KBM-7 (cell line): ENCODE results near the gene ARMH4.

ENCODE experiments used
- DNase-seq: peaks from one replicate; pipeline ENCODE4 v3.0.0-alpha.2; 2015
- in situ Hi-C: fragments of 300-500 bp; cut with MboI; formaldehyde crosslinking; loops from 2 replicates; pipeline ENCODE4 v1.14.3; 2020; ENCODE audit warnings: low sequenced_read_pairs, low pct_unique_long_range_greater_than_20kb, mixed read lengths

The ARMH4 gene

GRCh38 chr14:58152014-58152857, at the start of gene ARMH4:
Gene ARMH4 (minus strand): TSS chr14:58152213. CDS start chr14:58139358, 12,855 bp downstream.
- in situ Hi-C loops = no loop called here

GRCh38 chr14:58200846-58201245, 48.8 kb upstream of the ARMH4 start:
- in situ Hi-C loops = no loop called here

More at GRCh38 chr14:58152014-58152857, at the start of gene ARMH4:
- peak; percentile 84 for DNase-seq

GRCh38 chr14:58200480-58200841, 48.4 kb upstream of the ARMH4 start:
- no peak for DNase-seq
- in situ Hi-C loops = no loop called here

More at GRCh38 chr14:58200846-58201245, 48.8 kb upstream of the ARMH4 start:
- no peak for DNase-seq

- in situ Hi-C loops = no loop called here
- peak; percentile 92 for DNase-seq
These were observed 47.9 kb upstream of the ARMH4 start, which contains the start of gene ACTR10 for GRCh38 chr14:58199726-58200479. Gene ACTR10 (plus strand): TSS chr14:58200149. CDS start chr14:58200218, 69 bp downstream.

GRCh38 chr14:58198086-58198485, 46.1 kb upstream of the ARMH4 start:
- DNase-seq = no peak
- in situ Hi-C loops = no loop called here

- in situ Hi-C loops = no loop called here
- peak; percentile 14 for DNase-seq
These were observed 44.2 kb upstream of the ARMH4 start for GRCh38 chr14:58196198-58196597.

- in situ Hi-C loops = no loop called here
- no peak for DNase-seq
These were observed 41.5 kb upstream of the ARMH4 start for GRCh38 chr14:58193542-58193941.

- no peak for DNase-seq
- in situ Hi-C loops = no loop called here
These were observed 40.0 kb upstream of the ARMH4 start for GRCh38 chr14:58191763-58192601.

GRCh38 chr14:58189176-58189575, 37.2 kb upstream of the ARMH4 start:
- in situ Hi-C loops = no loop called here
- DNase-seq = no peak

GRCh38 chr14:58177125-58177524, 25.1 kb upstream of the ARMH4 start:
- in situ Hi-C loops = no loop called here
- no peak for DNase-seq

GRCh38 chr14:58171090-58171489, 19.1 kb upstream of the ARMH4 start:
- in situ Hi-C loops = no loop called here
- peak; percentile 84 for DNase-seq

GRCh38 chr14:58167891-58168290, 15.9 kb upstream of the ARMH4 start:
- DNase-seq = no peak
- in situ Hi-C loops = no loop called here

- in situ Hi-C loops = no loop called here
- DNase-seq = no peak
These were observed 15.0 kb upstream of the ARMH4 start for GRCh38 chr14:58167057-58167456.

- in situ Hi-C loops = no loop called here
- peak; percentile 85 for DNase-seq
These were observed 14.3 kb upstream of the ARMH4 start for GRCh38 chr14:58166005-58166983.

GRCh38 chr14:58160561-58160960, 8.5 kb upstream of the ARMH4 start:
- in situ Hi-C loops = no loop called here
- no peak for DNase-seq

GRCh38 chr14:58151133-58152013, 640 bp downstream of the ARMH4 start:
- peak; percentile 36 for DNase-seq

GRCh38 chr14:58150243-58150805, 1.7 kb downstream of the ARMH4 start:
- no peak for DNase-seq
- in situ Hi-C loops = no loop called here

More at GRCh38 chr14:58151133-58152013, 640 bp downstream of the ARMH4 start:
- in situ Hi-C loops = no loop called here
